Hepatocyte (in vitro differentiated cells): ENCODE results near the gene PTPRD. TPM values are rescaled to one million over a fixed set of nuclear protein-coding genes. Genes with fewer than 3 reads are reported as not detected.

Experiments used
- DNase-seq: peaks from one replicate; pipeline ENCODE4 v3.0.0-alpha.2; 2016; ENCODE audit warnings: low spot score
- H2AFZ ChIP-seq: fragments of 200-600 bp; sonication (generic); 2 replicates; pipeline ENCODE4 v1.6.0; 2016; ENCODE audit warnings: antibody characterized with exemption, mild to moderate bottlenecking
- H3K27ac ChIP-seq: fragments of 200-600 bp; sonication (generic); 2 replicates; pipeline ENCODE4 v1.5.1; 2016; ENCODE audit warnings: mild to moderate bottlenecking
- H3K27me3 ChIP-seq: fragments of 200-600 bp; sonication (generic); 2 replicates; pipeline ENCODE4 v1.6.1; 2016
- H3K36me3 ChIP-seq: fragments of 200-600 bp; sonication (generic); replicated peaks from 2 replicates; pipeline ENCODE4 v1.5.1; 2016; ENCODE audit warnings: low read depth; ENCODE audit not compliant: insufficient read depth
- H3K4me1 ChIP-seq: fragments of 200-600 bp; sonication (generic); 2 replicates; pipeline ENCODE4 v1.5.1; 2016; ENCODE audit warnings: mild to moderate bottlenecking, moderate library complexity; ENCODE audit not compliant: insufficient read depth
- H3K4me2 ChIP-seq: fragments of 200-600 bp; sonication (generic); 2 replicates; pipeline ENCODE4 v1.6.0; 2016
- H3K4me3 ChIP-seq: fragments of 200-600 bp; sonication (generic); 2 replicates; pipeline ENCODE4 v1.5.1; 2016; ENCODE audit warnings: mild to moderate bottlenecking
- H3K79me2 ChIP-seq: fragments of 200-600 bp; sonication (generic); 2 replicates; pipeline ENCODE4 v1.6.0; 2017; ENCODE audit warnings: mild to moderate bottlenecking
- H3K9me2 ChIP-seq: fragments of 200-600 bp; sonication (generic); replicated peaks from 2 replicates; pipeline ENCODE4 v1.6.0; 2017; ENCODE audit warnings: mild to moderate bottlenecking; ENCODE audit not compliant: insufficient read depth
- H3K9me3 ChIP-seq: fragments of 200-600 bp; sonication (generic); 2 replicates; pipeline ENCODE4 v1.5.1; 2016; ENCODE audit warnings: low read depth, mild to moderate bottlenecking
- H4K20me1 ChIP-seq: fragments of 200-600 bp; sonication (generic); 2 replicates; pipeline ENCODE4 v1.6.0; 2016; ENCODE audit warnings: mild to moderate bottlenecking; ENCODE audit not compliant: insufficient read depth, poor library complexity, severe bottlenecking
- EZH2 ChIP-seq: fragments of 200-600 bp; sonication (generic); IDR thresholded peaks from 2 replicates; pipeline ENCODE4 v1.6.1; 2016; ENCODE audit warnings: antibody characterized with exemption, mild to moderate bottlenecking, borderline replicate concordance
- EZH2phosphoT487 ChIP-seq: fragments of 200-600 bp; sonication (generic); IDR thresholded peaks from one replicate; pipeline ENCODE4 v1.6.1; 2018; ENCODE audit warnings: antibody characterized with exemption, mild to moderate bottlenecking, low read depth, moderate library complexity; ENCODE audit not compliant: unreplicated experiment, severe bottlenecking
- WGBS: methylation state at CpG from one replicate; pipeline ENCODE4 v1.1.6; 2016; ENCODE audit warnings: low lambda C conversion rate; ENCODE audit errors: missing lambda C conversion rate; 5-methylcytosine and 5-hydroxymethylcytosine counted together
- polyA plus RNA-seq: library from polyadenylated mRNA; unstranded; fragments of >200 nt; fragmentation: Nextera tagmentation; extraction: Ambion mirVana; gene quantifications from 2 replicates; pipeline ENCODE4 v1.2.1, GENCODE V29; 2016
- total RNA-seq: library from RNA; depleted of rRNA; stranded (reverse); fragments of >200 nt; gene quantifications from 2 replicates; pipeline ENCODE4 v1.2.3, GENCODE V29; 2014
- TF ChIP-seq, protein P1 (sequence below): fragments of 200-600 bp; sonication (generic); IDR thresholded peaks from 2 replicates; pipeline ENCODE4 v1.5.1; 2016; ENCODE audit warnings: antibody characterized with exemption, mild to moderate bottlenecking; ENCODE audit not compliant: poor library complexity

The PTPRD gene
- total and polyA plus RNA-seq, 2 experiments from 2014 or later = 6.5 to 77.6 TPM

DNA sequence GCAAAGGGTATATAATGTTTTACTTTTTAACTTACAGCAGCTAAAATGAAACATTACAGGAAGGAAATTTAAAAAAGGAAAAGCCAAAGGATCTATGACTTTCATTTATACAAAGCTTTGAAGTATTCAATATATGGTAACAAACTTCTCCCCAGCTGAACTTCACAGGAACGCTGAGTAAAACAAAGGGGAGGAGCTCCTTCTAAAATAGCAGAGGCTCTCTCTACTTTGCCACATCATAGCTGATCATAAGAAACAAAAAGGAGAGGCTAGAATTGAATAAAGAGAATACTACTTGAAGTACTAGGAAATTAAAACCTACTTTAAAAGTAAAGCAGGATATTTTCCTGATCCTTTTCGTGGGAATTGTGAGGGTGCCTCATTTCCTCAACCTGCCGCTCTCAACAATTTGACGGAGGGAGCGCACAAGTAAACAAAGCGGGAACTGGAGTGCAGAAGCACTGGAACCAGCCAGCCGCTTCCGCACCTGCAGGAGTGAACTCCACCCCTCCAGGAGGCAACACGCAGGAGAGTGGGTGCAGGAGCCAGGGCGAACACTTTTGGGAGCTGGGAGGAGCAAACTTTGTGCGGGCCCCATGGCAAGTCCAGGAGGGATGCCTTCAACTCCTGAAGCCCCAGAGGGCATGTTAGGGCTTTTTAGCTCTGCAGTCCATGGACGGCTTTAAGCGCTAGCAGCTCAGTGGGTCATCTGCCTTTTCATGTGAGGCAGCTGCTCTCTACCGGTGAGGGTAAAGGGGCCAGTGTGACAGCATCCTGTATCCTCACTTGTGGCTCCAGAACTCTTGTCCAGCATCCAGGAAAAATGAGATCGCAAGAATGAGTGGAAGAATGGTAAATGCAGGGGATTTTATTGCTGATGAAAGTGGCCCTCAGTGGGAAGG lies 757.4 kb downstream of the PTPRD start:
- Histone ChIP-seq H3K4me2 (no peak overlapping the region), H3K27ac (no peak overlapping the region), H2AFZ (no peak overlapping the region), H3K79me2 (no peaks in the 10 kb centered on the region), H3K9me3 (no peaks in the 10 kb centered on the region), H3K27me3 (no peaks in the 10 kb centered on the region), H3K9me2 (no peaks in the 10 kb centered on the region), H3K4me3 (no peak overlapping the region), H3K36me3 (no peaks in the 10 kb centered on the region), H3K4me1 (no peaks in the 10 kb centered on the region), H4K20me1 (no peaks in the 10 kb centered on the region)
- TF ChIP-seq EZH2phosphoT487 (no peak), EZH2 (no peak)
- TF ChIP-seq, protein P1, sequence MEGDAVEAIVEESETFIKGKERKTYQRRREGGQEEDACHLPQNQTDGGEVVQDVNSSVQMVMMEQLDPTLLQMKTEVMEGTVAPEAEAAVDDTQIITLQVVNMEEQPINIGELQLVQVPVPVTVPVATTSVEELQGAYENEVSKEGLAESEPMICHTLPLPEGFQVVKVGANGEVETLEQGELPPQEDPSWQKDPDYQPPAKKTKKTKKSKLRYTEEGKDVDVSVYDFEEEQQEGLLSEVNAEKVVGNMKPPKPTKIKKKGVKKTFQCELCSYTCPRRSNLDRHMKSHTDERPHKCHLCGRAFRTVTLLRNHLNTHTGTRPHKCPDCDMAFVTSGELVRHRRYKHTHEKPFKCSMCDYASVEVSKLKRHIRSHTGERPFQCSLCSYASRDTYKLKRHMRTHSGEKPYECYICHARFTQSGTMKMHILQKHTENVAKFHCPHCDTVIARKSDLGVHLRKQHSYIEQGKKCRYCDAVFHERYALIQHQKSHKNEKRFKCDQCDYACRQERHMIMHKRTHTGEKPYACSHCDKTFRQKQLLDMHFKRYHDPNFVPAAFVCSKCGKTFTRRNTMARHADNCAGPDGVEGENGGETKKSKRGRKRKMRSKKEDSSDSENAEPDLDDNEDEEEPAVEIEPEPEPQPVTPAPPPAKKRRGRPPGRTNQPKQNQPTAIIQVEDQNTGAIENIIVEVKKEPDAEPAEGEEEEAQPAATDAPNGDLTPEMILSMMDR = no peak
- 86% methylated on average over 15 of the region's 15 CpGs for WGBS
- DNase-seq = no peak

DNA sequence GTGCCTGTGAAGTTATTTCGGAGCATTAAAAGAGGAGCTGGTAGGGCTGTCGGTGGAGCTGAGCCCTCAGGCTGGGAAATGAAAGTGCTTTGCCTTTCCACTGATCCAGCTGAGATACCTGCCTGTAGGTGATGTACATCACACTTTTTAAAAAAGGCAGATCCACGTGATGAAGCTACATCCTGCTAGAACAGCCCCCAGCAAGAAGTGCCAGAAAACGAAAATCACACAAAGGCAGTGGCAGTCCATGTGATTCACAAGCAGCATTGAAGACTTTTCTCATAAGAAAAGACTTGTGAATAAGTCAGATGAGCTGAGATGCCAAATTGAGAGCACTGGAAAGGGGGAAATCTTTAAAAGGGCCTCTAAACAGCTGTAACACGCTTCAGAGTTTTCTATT lies 765.1 kb downstream of the PTPRD start:
- no peaks in the 10 kb centered on the region for H3K4me1 ChIP-seq
- H4K20me1 ChIP-seq = no peaks in the 10 kb centered on the region
- no peak overlapping the region for H3K27ac ChIP-seq
- no peaks in the 10 kb centered on the region for H3K36me3 ChIP-seq
- no peaks in the 10 kb centered on the region for H3K79me2 ChIP-seq
- no peaks in the 10 kb centered on the region for H3K9me2 ChIP-seq
- no peaks in the 10 kb centered on the region for H3K9me3 ChIP-seq
- H3K27me3 ChIP-seq = no peaks in the 10 kb centered on the region
- no peak overlapping the region for H2AFZ ChIP-seq
- TF ChIP-seq, protein P1 = no peak
- TF ChIP-seq EZH2 (no peak), EZH2phosphoT487 (no peak)
- no peak for DNase-seq
- WGBS = 59% methylated on average over 5 of the region's 5 CpGs
- no peak overlapping the region for H3K4me2 ChIP-seq
- H3K4me3 ChIP-seq = no peak overlapping the region

DNA sequence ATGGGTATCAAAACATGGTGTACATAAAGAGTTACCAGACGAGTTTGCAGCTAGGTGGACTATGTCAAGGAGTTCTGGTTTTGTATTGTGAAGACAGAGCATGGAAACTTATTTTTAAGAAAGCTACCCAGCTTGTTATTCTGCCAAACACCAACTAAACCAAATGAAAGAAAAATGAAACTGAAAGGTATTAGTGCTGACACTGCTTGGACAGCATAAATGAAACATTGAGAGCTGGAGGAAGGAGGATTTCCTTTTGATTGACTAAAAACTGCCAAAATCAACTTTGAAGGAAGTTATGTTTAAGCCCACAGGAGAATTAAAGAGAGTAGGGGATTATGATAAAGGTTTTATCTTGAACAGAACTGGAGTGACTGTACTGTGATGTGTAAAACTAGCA lies 766.2 kb downstream of the PTPRD start:
- H3K27me3 ChIP-seq = no peaks in the 10 kb centered on the region
- no peaks in the 10 kb centered on the region for H3K9me2 ChIP-seq
- no peaks in the 10 kb centered on the region for H3K79me2 ChIP-seq
- H3K4me2 ChIP-seq = no peak overlapping the region
- H2AFZ ChIP-seq = no peak overlapping the region
- H3K36me3 ChIP-seq = no peaks in the 10 kb centered on the region
- no peak overlapping the region for H3K27ac ChIP-seq
- no peaks in the 10 kb centered on the region for H3K4me1 ChIP-seq
- WGBS = 48% methylated on average over 1 of the region's 1 CpG
- H3K9me3 ChIP-seq = no peaks in the 10 kb centered on the region
- H3K4me3 ChIP-seq = no peak overlapping the region
- DNase-seq = no peak
- TF ChIP-seq, protein P1 = no peak
- TF ChIP-seq EZH2phosphoT487 (no peak), EZH2 (no peak)
- H4K20me1 ChIP-seq = no peaks in the 10 kb centered on the region
